GM12878 (cell line): ENCODE data around the gene TMEM127. TPM values are rescaled to one million over a fixed set of nuclear protein-coding genes. Genes with fewer than 3 reads are reported as not detected.

ENCODE experiments used
- ATAC-seq: fragments of 200-7000 bp; cut with Tn5 transposase; 3 replicates; pipeline ENCODE4 v1.9.1; 2020; ENCODE audit warnings: mild to moderate bottlenecking, moderate library complexity
- BruUV-seq: library from RNA; stranded (reverse); fragments of 400-500 nt; replicated peaks from 2 replicates; lab custom pipeline; 2021; lab: Mats Ljungman, UMichigan
- CTCF ChIA-PET: fragments of 300-600 bp; sonication (Branson Sonifier 250); formaldehyde crosslinking; extraction: SDS; loops from one replicate; lab custom pipeline; 2021; ENCODE audit warnings: inconsistent platforms; lab: Yijun Ruan, JAX
- POLR2A ChIA-PET: fragments of 350-600 bp; formaldehyde crosslinking; extraction: SDS; loops from one replicate; lab custom pipeline; 2021; ENCODE audit warnings: inconsistent platforms; lab: Charles Lee
- RAD21 ChIA-PET: fragments of 300-600 bp; sonication (Branson Sonifier 250); formaldehyde crosslinking; loops from one replicate; lab custom pipeline; 2023; ENCODE audit warnings: antibody characterized with exemption; ENCODE audit not compliant: unreplicated experiment; lab: Charles Lee
- SMC1A ChIA-PET: fragments of 300-600 bp; sonication (Branson Sonifier 250); formaldehyde crosslinking; loops from one replicate; lab custom pipeline; 2023; ENCODE audit not compliant: unreplicated experiment, uncharacterized antibody; lab: Charles Lee
- DNase-seq: peaks from one replicate; pipeline ENCODE4 v3.0.0-alpha.2; 2011; ENCODE audit warnings: low read depth, low spot score
- FAIRE-seq: peaks from 3 replicates; lab custom pipeline; 2011; peaks lifted over from hg19 to GRCh38; lab: Jason Lieb, UNC
- H2AFZ ChIP-seq: 2 replicates; pipeline ENCODE4 v1.6.0; 2011; ENCODE audit warnings: low read depth, low read length, control low read depth; ENCODE audit not compliant: control insufficient read depth
- H3K27ac ChIP-seq: 2 replicates; pipeline ENCODE4 v1.5.1; 2011; ENCODE audit warnings: control low read depth; ENCODE audit not compliant: control insufficient read depth, insufficient read depth
- H3K27me3 ChIP-seq, 2 experiments: replicated peaks in 1 of 2; 2 replicates each; pipeline versions ENCODE4 v1.6.0 to v1.6.1; 2011; ENCODE audit warnings: low read length in 1 of 2; ENCODE audit not compliant: control insufficient read depth in 2 of 2, insufficient read depth in 2 of 2
- H3K36me3 ChIP-seq, 2 experiments: 2 replicates each; pipeline ENCODE4 v1.5.1; 2011; ENCODE audit warnings: low read length in 1 of 2; ENCODE audit not compliant: control insufficient read depth in 2 of 2, insufficient read depth in 2 of 2
- H3K4me1 ChIP-seq: 2 replicates; pipeline ENCODE4 v1.6.1; 2011; ENCODE audit warnings: mild to moderate bottlenecking, low read length, moderate library complexity, mixed read lengths; ENCODE audit not compliant: control insufficient read depth, insufficient read depth
- H3K4me2 ChIP-seq: 2 replicates; pipeline ENCODE4 v1.6.0; 2011; ENCODE audit warnings: control low read depth; ENCODE audit not compliant: control insufficient read depth, insufficient read depth
- H3K4me3 ChIP-seq: fragments of 200-600 bp; sonication (generic); 2 replicates; pipeline ENCODE4 v1.5.1; 2016
- H3K79me2 ChIP-seq: 2 replicates; pipeline ENCODE4 v1.6.0; 2011; ENCODE audit warnings: low read length; ENCODE audit not compliant: control insufficient read depth, insufficient read depth
- H3K9ac ChIP-seq: 2 replicates; pipeline ENCODE4 v1.8.0; 2011; ENCODE audit warnings: low read length, control low read depth, mixed read lengths; ENCODE audit not compliant: control insufficient read depth, insufficient read depth
- H3K9me3 ChIP-seq: replicated peaks from 3 replicates; pipeline ENCODE4 v1.5.1; 2011; ENCODE audit warnings: mild to moderate bottlenecking, low read length; ENCODE audit not compliant: control insufficient read depth, insufficient read depth
- H4K20me1 ChIP-seq: 2 replicates; pipeline ENCODE4 v1.6.0; 2011; ENCODE audit not compliant: control insufficient read depth, insufficient read depth
- GATAD2B ChIP-seq: fragments of 450-650 bp; conservative IDR thresholded peaks from 2 replicates; pipeline ENCODE4 v1.6.1; 2017; ENCODE audit warnings: low read depth, mild to moderate bottlenecking, moderate library complexity
- KAT2A ChIP-seq: conservative IDR thresholded peaks from 2 replicates; pipeline ENCODE4 v1.6.1; 2011; ENCODE audit warnings: low read depth, low read length; ENCODE audit not compliant: control insufficient read depth
- POLR2A ChIP-seq: IDR thresholded peaks from 2 replicates; pipeline ENCODE4 v1.6.1; 2011; ENCODE audit warnings: low read depth, mild to moderate bottlenecking, low read length
- RB1 ChIP-seq: fragments of 450-650 bp; formaldehyde crosslinking; IDR thresholded peaks from 2 replicates; pipeline ENCODE4 v1.6.1; 2017; ENCODE audit warnings: mild to moderate bottlenecking, borderline replicate concordance
- WGBS: methylation state at CpG from one replicate; pipeline ENCODE4 v1.1.6; 2016; ENCODE audit warnings: low lambda C conversion rate; ENCODE audit not compliant: insufficient replicate concordance, insufficient coverage; ENCODE audit errors: missing lambda C conversion rate; 5-methylcytosine and 5-hydroxymethylcytosine counted together
- in situ Hi-C: fragments of 300-500 bp; cut with MboI; formaldehyde crosslinking; loops from 9 replicates; pipeline ENCODE4 v1.14.3; 2018; ENCODE audit warnings: mixed read lengths
- intact Hi-C: fragments of 100-400 bp; cut with micrococcal nuclease; formaldehyde crosslinking; loops from one replicate; pipeline ENCODE4 v1.14.2; 2022; ENCODE audit not compliant: unreplicated experiment
- polyA plus RNA-seq, 11 experiments: library from polyadenylated mRNA; depleted of rRNA in 4 of 11; unstranded in 6 of 11; stranded (reverse) in 5 of 11; fragments of >200 nt; fragmentation: Nextera tagmentation in 4 of 11; fragmentation: Illumina TruSeq in 1 of 11; extraction: Ambion mirVana in 4 of 11; extraction: Trizol in 1 of 11; gene quantifications; 1 replicate in 1 of 11; 2 replicates in 10 of 11; pipeline versions ENCODE4 v1.2.1 to v1.2.3, GENCODE V29; 2011 to 2016; ENCODE audit warnings: inconsistent platforms in 2 of 11, missing spikeins in 2 of 11, low read depth in 1 of 11
- total RNA-seq, 4 experiments: library from RNA; depleted of rRNA in 3 of 4; stranded (reverse); fragments of >200 nt in 3 of 4; fragmentation: Illumina TruSeq in 1 of 4; extraction: Trizol in 1 of 4; gene quantifications; 2 replicates each; pipeline versions ENCODE4 v1.2.1 to v1.2.3, GENCODE V29; 2013 to 2021
- TF ChIP-seq, protein P1 (sequence below): fragments of 450-650 bp; formaldehyde crosslinking; IDR thresholded peaks from 2 replicates; pipeline ENCODE4 v1.4.0; 2020; ENCODE audit warnings: mild to moderate bottlenecking, moderate library complexity
- TF ChIP-seq, protein P2 (sequence below): IDR thresholded peaks from 2 replicates; pipeline ENCODE4 v1.6.1; 2011; ENCODE audit warnings: borderline replicate concordance, low read depth, mild to moderate bottlenecking, moderate library complexity, mixed read lengths, low read length; ENCODE audit not compliant: insufficient read depth; ENCODE audit errors: extremely low read length
- TF ChIP-seq, protein P3 (sequence below): IDR thresholded peaks from 2 replicates; pipeline ENCODE4 v1.6.1; 2011; ENCODE audit warnings: borderline replicate concordance, low read depth, mild to moderate bottlenecking, moderate library complexity, low read length; ENCODE audit not compliant: insufficient read depth, poor library complexity, severe bottlenecking
- TF ChIP-seq, protein P4 (sequence below): IDR thresholded peaks from 2 replicates; pipeline ENCODE4 v1.6.1; 2012; ENCODE audit warnings: low read length, inconsistent platforms
- TF ChIP-seq, protein P5 (sequence below): fragments of 450-650 bp; conservative IDR thresholded peaks from 2 replicates; pipeline ENCODE4 v1.6.1; 2017; ENCODE audit warnings: mild to moderate bottlenecking, moderate library complexity

The TMEM127 gene
- total and polyA plus RNA-seq, 10 of the 15 experiments (the other 5 are each of a cell fraction or from before 2014, with no cell fraction given): 2.6 to 27.2 (median 17.7) TPM

DNA sequence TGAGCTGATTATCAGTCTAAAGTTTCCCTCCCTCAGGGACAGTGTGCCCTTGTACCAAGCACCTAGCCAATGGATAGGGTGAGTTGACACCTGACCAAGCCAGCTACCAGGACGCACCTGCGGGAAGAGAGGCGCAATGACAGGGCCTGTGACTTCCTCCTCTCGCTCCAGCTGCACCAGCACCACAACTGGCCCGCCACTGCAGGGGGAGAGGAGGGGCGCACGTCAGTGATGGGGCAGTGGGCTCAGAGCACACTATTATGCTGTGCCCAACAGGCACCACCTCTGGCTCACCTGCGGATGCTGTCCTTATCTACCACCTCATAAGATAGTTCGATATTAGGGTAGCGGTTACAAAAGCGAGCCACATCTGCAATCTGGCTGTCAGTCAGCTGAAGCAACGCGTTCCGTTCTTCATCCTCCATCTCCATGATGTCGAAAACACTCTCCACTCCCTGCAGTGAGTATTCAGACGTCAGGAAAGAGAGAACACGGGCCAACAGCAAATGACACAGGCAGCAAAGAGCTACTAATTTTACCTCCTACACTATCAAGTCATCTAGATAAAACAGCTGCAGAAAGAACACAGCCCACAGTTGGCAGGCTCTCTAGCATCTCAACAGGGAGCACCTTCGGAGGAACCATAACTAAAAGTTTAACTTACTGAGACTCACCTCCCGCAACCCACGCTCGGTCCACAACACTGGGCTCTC is 11.1 kb upstream of the TMEM127 start (continued):
- TF ChIP-seq, protein P1, sequence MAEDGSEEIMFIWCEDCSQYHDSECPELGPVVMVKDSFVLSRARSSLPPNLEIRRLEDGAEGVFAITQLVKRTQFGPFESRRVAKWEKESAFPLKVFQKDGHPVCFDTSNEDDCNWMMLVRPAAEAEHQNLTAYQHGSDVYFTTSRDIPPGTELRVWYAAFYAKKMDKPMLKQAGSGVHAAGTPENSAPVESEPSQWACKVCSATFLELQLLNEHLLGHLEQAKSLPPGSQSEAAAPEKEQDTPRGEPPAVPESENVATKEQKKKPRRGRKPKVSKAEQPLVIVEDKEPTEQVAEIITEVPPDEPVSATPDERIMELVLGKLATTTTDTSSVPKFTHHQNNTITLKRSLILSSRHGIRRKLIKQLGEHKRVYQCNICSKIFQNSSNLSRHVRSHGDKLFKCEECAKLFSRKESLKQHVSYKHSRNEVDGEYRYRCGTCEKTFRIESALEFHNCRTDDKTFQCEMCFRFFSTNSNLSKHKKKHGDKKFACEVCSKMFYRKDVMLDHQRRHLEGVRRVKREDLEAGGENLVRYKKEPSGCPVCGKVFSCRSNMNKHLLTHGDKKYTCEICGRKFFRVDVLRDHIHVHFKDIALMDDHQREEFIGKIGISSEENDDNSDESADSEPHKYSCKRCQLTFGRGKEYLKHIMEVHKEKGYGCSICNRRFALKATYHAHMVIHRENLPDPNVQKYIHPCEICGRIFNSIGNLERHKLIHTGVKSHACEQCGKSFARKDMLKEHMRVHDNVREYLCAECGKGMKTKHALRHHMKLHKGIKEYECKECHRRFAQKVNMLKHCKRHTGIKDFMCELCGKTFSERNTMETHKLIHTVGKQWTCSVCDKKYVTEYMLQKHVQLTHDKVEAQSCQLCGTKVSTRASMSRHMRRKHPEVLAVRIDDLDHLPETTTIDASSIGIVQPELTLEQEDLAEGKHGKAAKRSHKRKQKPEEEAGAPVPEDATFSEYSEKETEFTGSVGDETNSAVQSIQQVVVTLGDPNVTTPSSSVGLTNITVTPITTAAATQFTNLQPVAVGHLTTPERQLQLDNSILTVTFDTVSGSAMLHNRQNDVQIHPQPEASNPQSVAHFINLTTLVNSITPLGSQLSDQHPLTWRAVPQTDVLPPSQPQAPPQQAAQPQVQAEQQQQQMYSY: no peak

DNA sequence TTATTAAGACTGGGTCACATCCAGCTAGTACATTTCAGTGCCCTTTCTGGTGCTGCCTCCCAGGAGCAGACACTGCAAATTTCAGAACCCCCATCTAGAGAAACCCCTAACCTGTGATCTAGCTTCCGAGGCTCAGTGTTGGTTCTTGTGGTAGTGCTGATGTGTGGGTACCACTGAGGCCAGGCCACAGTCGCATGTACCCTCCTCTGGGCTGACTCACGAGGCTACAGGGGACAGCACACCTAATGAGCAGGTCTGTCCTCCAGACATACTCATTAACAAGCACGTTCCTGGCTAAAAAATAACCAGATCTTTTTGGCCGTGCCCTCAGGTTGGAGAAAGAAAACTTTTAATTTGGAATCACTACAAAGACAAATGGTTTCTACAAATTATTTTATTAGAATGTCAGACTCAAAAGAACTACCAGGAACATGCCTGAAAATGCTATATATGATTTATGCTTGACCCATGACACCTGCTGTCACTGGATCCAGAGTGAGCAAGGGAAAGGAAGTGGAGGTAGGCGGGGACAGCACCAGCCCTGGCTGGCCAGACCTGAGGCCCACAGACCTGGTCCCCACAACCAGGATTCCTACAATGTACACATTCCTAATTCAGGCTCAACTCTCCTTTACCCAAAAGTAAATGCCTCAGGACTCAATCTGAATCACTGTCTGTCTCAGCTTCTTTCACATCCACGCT is 8.7 kb upstream of the TMEM127 start:
- no peak overlapping the region for H3K27ac ChIP-seq
- H3K4me2 ChIP-seq: no peak overlapping the region
- H3K9me3 ChIP-seq: no peaks in the 10 kb centered on the region
- H4K20me1 ChIP-seq: no peaks in the 10 kb centered on the region
- ChIA-PET SMC1A (interaction anchor here (0.6 kb wide), 1 partner anchor 118 kb away, joined by 3 read pairs; no protein-coding TSS in a partner anchor), RAD21 (no interaction called here), POLR2A (no interaction called here), CTCF (interaction anchor here (0.6 kb wide), 1 partner anchor 12 kb away, joined by 4 read pairs; no protein-coding TSS in a partner anchor)
- in situ Hi-C loops: loop anchor here (25.0 kb wide), 1 partner anchor 262 kb away; no protein-coding TSS in a partner anchor
- no TSS peak for BruUV-seq
- no peak for DNase-seq
- H3K9ac ChIP-seq: no peak overlapping the region
- H3K27me3 ChIP-seq: no peaks in the 10 kb centered on the region
- no peak for FAIRE-seq
- intact Hi-C loops: no loop called here
- peaks cover 29 to 35% of the 10 kb centered on the region in 2 experiments for H3K36me3 ChIP-seq
- ATAC-seq: no peak
- no peaks in the 10 kb centered on the region for H3K4me1 ChIP-seq
- H3K4me3 ChIP-seq: no peak overlapping the region
- H2AFZ ChIP-seq: no peak overlapping the region
- H3K79me2 ChIP-seq: no peaks in the 10 kb centered on the region
- 82% methylated on average over 7 of the region's 7 CpGs for WGBS
- TF ChIP-seq KAT2A: no peak
- peak; percentile 45 for TF ChIP-seq POLR2A
- TF ChIP-seq, protein P2, sequence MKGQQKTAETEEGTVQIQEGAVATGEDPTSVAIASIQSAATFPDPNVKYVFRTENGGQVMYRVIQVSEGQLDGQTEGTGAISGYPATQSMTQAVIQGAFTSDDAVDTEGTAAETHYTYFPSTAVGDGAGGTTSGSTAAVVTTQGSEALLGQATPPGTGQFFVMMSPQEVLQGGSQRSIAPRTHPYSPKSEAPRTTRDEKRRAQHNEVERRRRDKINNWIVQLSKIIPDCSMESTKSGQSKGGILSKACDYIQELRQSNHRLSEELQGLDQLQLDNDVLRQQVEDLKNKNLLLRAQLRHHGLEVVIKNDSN: no peak
- TF ChIP-seq, protein P3, sequence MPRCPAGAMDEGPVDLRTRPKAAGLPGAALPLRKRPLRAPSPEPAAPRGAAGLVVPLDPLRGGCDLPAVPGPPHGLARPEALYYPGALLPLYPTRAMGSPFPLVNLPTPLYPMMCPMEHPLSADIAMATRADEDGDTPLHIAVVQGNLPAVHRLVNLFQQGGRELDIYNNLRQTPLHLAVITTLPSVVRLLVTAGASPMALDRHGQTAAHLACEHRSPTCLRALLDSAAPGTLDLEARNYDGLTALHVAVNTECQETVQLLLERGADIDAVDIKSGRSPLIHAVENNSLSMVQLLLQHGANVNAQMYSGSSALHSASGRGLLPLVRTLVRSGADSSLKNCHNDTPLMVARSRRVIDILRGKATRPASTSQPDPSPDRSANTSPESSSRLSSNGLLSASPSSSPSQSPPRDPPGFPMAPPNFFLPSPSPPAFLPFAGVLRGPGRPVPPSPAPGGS: no peak
- no peak for TF ChIP-seq GATAD2B
- TF ChIP-seq, protein P4, sequence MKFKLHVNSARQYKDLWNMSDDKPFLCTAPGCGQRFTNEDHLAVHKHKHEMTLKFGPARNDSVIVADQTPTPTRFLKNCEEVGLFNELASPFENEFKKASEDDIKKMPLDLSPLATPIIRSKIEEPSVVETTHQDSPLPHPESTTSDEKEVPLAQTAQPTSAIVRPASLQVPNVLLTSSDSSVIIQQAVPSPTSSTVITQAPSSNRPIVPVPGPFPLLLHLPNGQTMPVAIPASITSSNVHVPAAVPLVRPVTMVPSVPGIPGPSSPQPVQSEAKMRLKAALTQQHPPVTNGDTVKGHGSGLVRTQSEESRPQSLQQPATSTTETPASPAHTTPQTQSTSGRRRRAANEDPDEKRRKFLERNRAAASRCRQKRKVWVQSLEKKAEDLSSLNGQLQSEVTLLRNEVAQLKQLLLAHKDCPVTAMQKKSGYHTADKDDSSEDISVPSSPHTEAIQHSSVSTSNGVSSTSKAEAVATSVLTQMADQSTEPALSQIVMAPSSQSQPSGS: no peak
- no peak for TF ChIP-seq RB1
- TF ChIP-seq, protein P5, sequence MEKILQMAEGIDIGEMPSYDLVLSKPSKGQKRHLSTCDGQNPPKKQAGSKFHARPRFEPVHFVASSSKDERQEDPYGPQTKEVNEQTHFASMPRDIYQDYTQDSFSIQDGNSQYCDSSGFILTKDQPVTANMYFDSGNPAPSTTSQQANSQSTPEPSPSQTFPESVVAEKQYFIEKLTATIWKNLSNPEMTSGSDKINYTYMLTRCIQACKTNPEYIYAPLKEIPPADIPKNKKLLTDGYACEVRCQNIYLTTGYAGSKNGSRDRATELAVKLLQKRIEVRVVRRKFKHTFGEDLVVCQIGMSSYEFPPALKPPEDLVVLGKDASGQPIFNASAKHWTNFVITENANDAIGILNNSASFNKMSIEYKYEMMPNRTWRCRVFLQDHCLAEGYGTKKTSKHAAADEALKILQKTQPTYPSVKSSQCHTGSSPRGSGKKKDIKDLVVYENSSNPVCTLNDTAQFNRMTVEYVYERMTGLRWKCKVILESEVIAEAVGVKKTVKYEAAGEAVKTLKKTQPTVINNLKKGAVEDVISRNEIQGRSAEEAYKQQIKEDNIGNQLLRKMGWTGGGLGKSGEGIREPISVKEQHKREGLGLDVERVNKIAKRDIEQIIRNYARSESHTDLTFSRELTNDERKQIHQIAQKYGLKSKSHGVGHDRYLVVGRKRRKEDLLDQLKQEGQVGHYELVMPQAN: no peak
